Esophagus squamous epithelium (tissue), 5 donors: Measurements from ENCODE around the gene HNRNPA3. TPM values are rescaled to one million over a fixed set of nuclear protein-coding genes. Genes with fewer than 3 reads are reported as not detected.

ENCODE experiments used
- DNase-seq: peaks from one replicate; lab custom pipeline; 2025; lab: John Stamatoyannopoulos, UW
- H3K27ac ChIP-seq, 4 donors: fragments of 200-600 bp; sonication (generic); one replicate each; pipeline ENCODE4 v1.5.1; 2016 to 2019; ENCODE audit warnings: mild to moderate bottlenecking in 1 of 4
- H3K27me3 ChIP-seq, 4 donors: fragments of 200-600 bp; sonication (generic); 1 replicate in 3 of 4; 2 replicates in 1 of 4; pipeline versions ENCODE4 v1.5.1 to v1.6.0; 2017 to 2021; ENCODE audit warnings: antibody characterized with exemption in 1 of 4
- H3K36me3 ChIP-seq, 3 donors: fragments of 200-600 bp; sonication (generic); one replicate each; pipeline ENCODE4 v1.5.1; 2016 to 2019
- H3K4me1 ChIP-seq, 3 donors: fragments of 200-600 bp; sonication (generic); one replicate each; pipeline ENCODE4 v1.5.1; 2017 to 2019
- H3K4me3 ChIP-seq, 4 donors: fragments of 200-600 bp; sonication (generic); 1 replicate in 3 of 4; 2 replicates in 1 of 4; pipeline ENCODE4 v1.5.1; 2016 to 2019; ENCODE audit warnings: mild to moderate bottlenecking in 2 of 4, moderate library complexity in 1 of 4
- H3K9me3 ChIP-seq, 3 donors: fragments of 200-600 bp; sonication (generic); one replicate each; pipeline ENCODE4 v1.5.1; 2016 to 2019
- POLR2A ChIP-seq, 4 donors: fragments of 450-650 bp; IDR thresholded peaks; one replicate each; pipeline ENCODE4 v1.6.1; 2017; ENCODE audit warnings: antibody characterized with exemption in 4 of 4, mild to moderate bottlenecking in 4 of 4, moderate library complexity in 3 of 4
- WGBS, 2 donors: methylation state at CpG; one replicate each; pipeline ENCODE4 v1.1.5; 2018; 5-methylcytosine and 5-hydroxymethylcytosine counted together
- intact Hi-C: fragments of 100-400 bp; cut with DNase I; formaldehyde crosslinking; loops from one replicate; pipeline ENCODE4 v1.15.0; 2022
- total RNA-seq, 4 donors: library from RNA; depleted of rRNA; stranded (reverse); fragments of >200 nt; gene quantifications; one replicate each; pipeline ENCODE4 v1.1.0, GENCODE V29; 2016
- TF ChIP-seq, protein P1 (sequence below), 6 experiments: fragments of 450-650 bp in 4 of 6; fragments of 200-600 bp in 2 of 6; sonication (generic) in 2 of 6; IDR thresholded peaks; one replicate each; pipeline ENCODE4 v1.5.1; 2016 to 2019; ENCODE audit warnings: antibody characterized with exemption in 6 of 6, mild to moderate bottlenecking in 4 of 6, moderate library complexity in 4 of 6
- donor health status: DM: yes; HTN: yes; CAD: no.

HNRNPA3 gene
- total RNA-seq, 4 donors from 2014 or later: 34.9 to 78.2 (median 61.6) TPM

DNA sequence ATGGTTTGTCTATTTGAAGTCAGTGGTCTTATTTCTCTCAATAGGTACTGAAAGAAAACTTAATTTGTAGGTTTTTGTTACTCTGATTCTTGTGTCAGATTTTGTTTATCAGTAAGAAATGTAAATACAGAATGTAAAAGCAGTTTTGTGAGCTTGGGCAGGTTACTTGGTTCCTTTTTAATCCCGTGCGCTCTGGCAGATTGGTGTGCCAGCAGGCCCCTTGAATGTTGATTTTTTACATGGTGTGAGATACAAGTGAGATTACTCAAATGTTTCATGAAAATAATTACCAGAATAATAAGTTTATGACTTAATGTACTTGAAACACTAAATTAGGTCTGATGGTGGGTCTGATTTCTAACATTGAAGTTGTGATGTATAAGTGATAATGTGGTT, 13.4 kb downstream of the HNRNPA3 start:
- WGBS, 2 donors: 70 to 79% methylated on average over 2 of the region's 2 CpGs
- no peaks in the 10 kb centered on the region for H3K27me3 ChIP-seq
- peaks cover 8 to 76% (median 22%) of the 10 kb centered on the region in 3 donors for H3K36me3 ChIP-seq
- no peak overlapping the region for H3K27ac ChIP-seq
- DNase-seq: no peak
- H3K9me3 ChIP-seq: no peaks in the 10 kb centered on the region
- intact Hi-C loops: no loop called here
- peaks cover 0 to 50% (median 7%) of the 10 kb centered on the region in 3 donors for H3K4me1 ChIP-seq
- TF ChIP-seq, protein P1, sequence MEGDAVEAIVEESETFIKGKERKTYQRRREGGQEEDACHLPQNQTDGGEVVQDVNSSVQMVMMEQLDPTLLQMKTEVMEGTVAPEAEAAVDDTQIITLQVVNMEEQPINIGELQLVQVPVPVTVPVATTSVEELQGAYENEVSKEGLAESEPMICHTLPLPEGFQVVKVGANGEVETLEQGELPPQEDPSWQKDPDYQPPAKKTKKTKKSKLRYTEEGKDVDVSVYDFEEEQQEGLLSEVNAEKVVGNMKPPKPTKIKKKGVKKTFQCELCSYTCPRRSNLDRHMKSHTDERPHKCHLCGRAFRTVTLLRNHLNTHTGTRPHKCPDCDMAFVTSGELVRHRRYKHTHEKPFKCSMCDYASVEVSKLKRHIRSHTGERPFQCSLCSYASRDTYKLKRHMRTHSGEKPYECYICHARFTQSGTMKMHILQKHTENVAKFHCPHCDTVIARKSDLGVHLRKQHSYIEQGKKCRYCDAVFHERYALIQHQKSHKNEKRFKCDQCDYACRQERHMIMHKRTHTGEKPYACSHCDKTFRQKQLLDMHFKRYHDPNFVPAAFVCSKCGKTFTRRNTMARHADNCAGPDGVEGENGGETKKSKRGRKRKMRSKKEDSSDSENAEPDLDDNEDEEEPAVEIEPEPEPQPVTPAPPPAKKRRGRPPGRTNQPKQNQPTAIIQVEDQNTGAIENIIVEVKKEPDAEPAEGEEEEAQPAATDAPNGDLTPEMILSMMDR (IDR thresholded peaks at IDR 0.05): no peak
- TF ChIP-seq POLR2A (IDR thresholded peaks at IDR 0.05): no peak
- no peak overlapping the region for H3K4me3 ChIP-seq

DNA sequence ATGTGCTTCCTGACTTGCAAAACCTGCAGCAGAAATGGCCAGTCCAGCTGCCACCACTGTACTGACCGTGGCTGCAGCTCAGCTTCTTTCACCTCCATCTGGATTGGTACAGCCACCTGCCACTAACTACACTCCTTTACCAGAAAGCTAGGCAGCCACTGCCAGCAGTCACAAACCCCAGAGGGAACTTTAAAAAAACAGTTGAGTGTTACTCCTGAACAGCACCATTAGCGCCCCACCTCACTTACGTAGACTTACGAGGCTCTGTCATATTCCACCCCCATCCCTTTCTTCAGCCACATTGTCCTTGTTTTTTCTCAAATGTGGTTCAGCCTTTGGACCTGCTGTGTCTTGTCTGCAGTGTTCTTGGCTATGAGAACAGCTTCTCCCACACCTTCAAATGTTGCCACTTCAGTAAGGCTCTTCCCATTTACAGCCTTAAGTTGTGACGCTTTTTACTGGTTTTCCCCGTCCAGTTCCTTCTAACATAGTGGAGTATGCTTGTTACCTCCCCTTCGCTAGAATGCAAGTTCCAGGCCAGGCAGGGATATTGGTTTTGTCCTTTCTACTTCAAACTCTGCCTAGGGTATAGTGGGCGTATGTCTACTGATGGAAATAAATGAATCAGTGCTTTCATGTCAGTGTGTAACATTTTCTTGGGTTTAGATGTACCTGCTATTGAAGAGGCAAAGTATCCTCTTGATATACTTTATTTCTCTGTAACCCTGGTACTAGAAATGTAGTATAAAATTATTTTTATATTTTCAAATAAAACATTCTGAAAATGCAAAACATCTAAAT, 17.0 kb downstream of the HNRNPA3 start:
- peaks cover 0 to 78% (median 7%) of the 10 kb centered on the region in 3 donors for H3K4me1 ChIP-seq
- no peaks in the 10 kb centered on the region for H3K9me3 ChIP-seq
- 45 to 61% methylated on average over 8 of the region's 8 CpGs for WGBS, 2 donors
- TF ChIP-seq, protein P1 (IDR thresholded peaks at IDR 0.05): no peak
- TF ChIP-seq POLR2A (IDR thresholded peaks at IDR 0.05): no peak
- intact Hi-C loops: no loop called here
- peaks cover 16 to 76% (median 22%) of the 10 kb centered on the region in 3 donors for H3K36me3 ChIP-seq
- H3K27me3 ChIP-seq: no peaks in the 10 kb centered on the region
- no peak overlapping the region for H3K4me3 ChIP-seq
- peak overlapping the region; percentile 18 to 65 (median 34) for H3K27ac ChIP-seq
- no peak for DNase-seq

DNA sequence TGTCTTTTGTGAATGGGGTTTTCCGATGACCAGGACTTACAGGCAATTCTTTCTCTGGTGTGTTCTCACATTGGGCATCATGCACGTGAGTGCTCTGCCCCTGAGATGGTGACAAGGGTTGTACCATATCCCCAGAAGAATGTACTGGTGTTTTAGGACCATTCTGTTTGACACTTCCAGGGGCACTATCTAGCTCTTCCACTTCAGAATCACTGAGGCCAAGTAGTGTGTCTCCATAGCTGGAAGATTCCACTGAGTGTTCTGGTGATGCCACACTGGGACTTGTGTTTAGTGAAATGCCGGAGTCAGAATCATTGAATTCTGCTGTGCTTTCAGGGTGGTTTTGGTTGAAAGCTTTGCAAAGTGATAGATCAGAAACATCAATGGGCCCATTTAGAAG, 18.7 kb downstream of the HNRNPA3 start:
- 83 to 86% methylated on average over 3 of the region's 3 CpGs for WGBS, 2 donors
- no peak for DNase-seq
- TF ChIP-seq, protein P1 (IDR thresholded peaks at IDR 0.05): no peak
- TF ChIP-seq POLR2A (IDR thresholded peaks at IDR 0.05): no peak
- Histone ChIP-seq H3K36me3 (peaks cover 16 to 82% (median 29%) of the 10 kb centered on the region in 3 donors), H3K27me3 (no peaks in the 10 kb centered on the region), H3K4me3 (no peak overlapping the region), H3K27ac (peak overlapping the region in 1 of 4 donors; percentile 3), H3K9me3 (no peaks in the 10 kb centered on the region), H3K4me1 (peaks cover 0 to 95% (median 7%) of the 10 kb centered on the region in 3 donors)
- intact Hi-C loops: no loop called here

DNA sequence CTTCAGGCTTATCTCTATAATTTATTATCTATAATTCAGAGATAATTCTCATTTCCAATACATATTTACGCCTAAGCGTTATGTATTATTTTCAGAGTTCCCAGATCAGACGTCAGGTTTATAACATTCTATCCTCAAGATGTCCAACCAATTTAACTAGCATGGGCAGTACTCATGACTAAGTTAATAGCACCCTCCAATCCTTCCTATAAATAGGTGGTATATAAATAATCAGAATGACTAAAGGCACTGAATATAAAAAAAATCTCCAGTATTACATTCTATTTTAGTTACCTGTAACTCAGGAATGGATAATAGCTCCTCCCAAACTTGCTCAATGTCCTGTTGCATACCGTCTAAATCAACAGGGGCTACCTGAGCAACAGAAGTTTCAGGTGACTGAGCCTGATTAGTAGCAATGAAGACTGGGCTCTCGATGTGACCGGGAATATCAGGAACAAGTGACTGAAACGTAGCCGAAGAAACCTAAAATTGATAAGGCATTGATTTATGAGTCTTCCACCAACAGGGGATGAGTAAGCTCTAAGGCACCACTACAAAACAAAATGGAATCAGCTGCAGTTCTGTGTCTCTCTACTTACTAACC, 19.6 kb downstream of the HNRNPA3 start:
- Histone ChIP-seq H3K9me3 (no peaks in the 10 kb centered on the region), H3K4me3 (no peak overlapping the region), H3K27me3 (no peaks in the 10 kb centered on the region), H3K27ac (peak overlapping the region in 1 of 4 donors; percentile 0), H3K36me3 (peaks cover 16 to 89% (median 29%) of the 10 kb centered on the region in 3 donors), H3K4me1 (peaks cover 0 to 96% (median 11%) of the 10 kb centered on the region in 3 donors)
- WGBS, 2 donors: 75 to 81% methylated on average over 8 of the region's 8 CpGs
- intact Hi-C loops: no loop called here
- TF ChIP-seq, protein P1 (IDR thresholded peaks at IDR 0.05): no peak
- TF ChIP-seq POLR2A (IDR thresholded peaks at IDR 0.05): no peak
- no peak for DNase-seq

DNA sequence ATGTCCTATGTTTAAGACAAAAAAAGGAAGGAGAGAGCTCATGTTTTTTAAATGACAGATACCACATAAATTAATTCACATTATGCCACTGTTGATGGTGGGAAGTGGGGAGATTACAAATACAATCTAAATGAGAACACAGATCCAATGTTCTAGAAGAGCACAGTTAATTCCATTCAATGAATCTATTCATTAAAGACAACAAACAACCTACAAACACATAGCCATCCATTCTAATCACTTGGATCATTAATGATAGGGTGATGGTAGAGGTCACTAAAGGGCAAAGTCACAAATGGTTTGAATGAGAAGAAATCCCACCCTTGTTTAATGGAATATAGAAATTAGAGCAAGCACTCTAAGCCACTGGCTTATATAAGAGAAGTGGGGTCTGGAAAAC, 21.7 kb downstream of the HNRNPA3 start:
- DNase-seq: no peak
- Histone ChIP-seq H3K9me3 (no peaks in the 10 kb centered on the region), H3K36me3 (peaks cover 16 to 84% (median 29%) of the 10 kb centered on the region in 3 donors), H3K27ac (peak overlapping the region in 1 of 4 donors; percentile 29), H3K27me3 (no peaks in the 10 kb centered on the region), H3K4me1 (peaks cover 8 to 99% (median 30%) of the 10 kb centered on the region in 3 donors), H3K4me3 (no peak overlapping the region)
- intact Hi-C loops: no loop called here
- TF ChIP-seq, protein P1 (IDR thresholded peaks at IDR 0.05): no peak
- no peak for TF ChIP-seq POLR2A (IDR thresholded peaks at IDR 0.05)
